ENCODE results near the gene NOX3.

GRCh38 chr6:155400654-155400965 is 55.0 kb downstream of the NOX3 start:
- TF ChIP-seq CTCF (IDR thresholded peaks at IDR 0.05; ENCODE audit: low read depth, low read length, poor library complexity, severe bottlenecking) (no peak), EZH2phosphoT487 (IDR thresholded peaks at IDR 0.05; ENCODE audit: borderline replicate concordance, low read length) (no peak)

Data from DOHH2 (cell line).